HCT116 (cell line): ENCODE results near the gene TRERF1. TPM values are rescaled to one million over a fixed set of nuclear protein-coding genes. Genes with fewer than 3 reads are reported as not detected.

ENCODE experiments used
- ATAC-seq: fragments of 200-7000 bp; cut with Tn5 transposase; 2 replicates; pipeline ENCODE4 v1.9.1; 2020; ENCODE audit warnings: mild to moderate bottlenecking, moderate library complexity
- BruUV-seq: library from RNA; stranded (reverse); fragments of 400-500 nt; replicated peaks from 2 replicates; lab custom pipeline; 2021; lab: Mats Ljungman, UMichigan
- CTCF ChIA-PET: fragments of 300-600 bp; sonication (Branson Sonifier 250); formaldehyde crosslinking; loops from one replicate; lab custom pipeline; 2021; ENCODE audit warnings: antibody characterized with exemption; lab: Charles Lee
- POLR2A ChIA-PET: fragments of 300-600, 350-600 bp; sonication (Branson Sonifier 250); formaldehyde crosslinking; loops from one replicate; lab custom pipeline; 2021; ENCODE audit warnings: antibody characterized with exemption; lab: Charles Lee
- RAD21 ChIA-PET, 2 experiments: fragments of 300-600 bp; sonication (Branson Sonifier 250); formaldehyde crosslinking; loops; one replicate each; lab custom pipeline; 2023; ENCODE audit warnings: low total read pairs in 2 of 2; ENCODE audit not compliant: uncharacterized antibody in 2 of 2, unreplicated experiment in 2 of 2, low non-redundant PET in 1 of 2; lab: Charles Lee
- DNase-seq: peaks from one replicate; pipeline ENCODE4 v3.0.0-alpha.2; 2010; ENCODE audit warnings: low read depth, low spot score
- H2AFZ ChIP-seq: fragments of 200-600 bp; shearing (Covaris generic), sonication (generic); 2 replicates; pipeline ENCODE4 v1.6.1; 2017; ENCODE audit warnings: low read depth, mixed run types, mixed read lengths, antibody characterized with exemption, low read length; ENCODE audit not compliant: poor library complexity, severe bottlenecking
- H3K27ac ChIP-seq: 2 replicates; pipeline ENCODE4 v1.5.1; 2012; ENCODE audit warnings: low read depth, low read length
- H3K27me3 ChIP-seq: fragments of 200-600 bp; sonication (generic); 2 replicates; pipeline ENCODE4 v1.6.1; 2016; ENCODE audit warnings: mixed run types, low read length, mixed read lengths; ENCODE audit not compliant: insufficient read depth
- H3K36me3 ChIP-seq, 2 experiments: fragments of 200-500 bp in 1 of 2; fragments of 200-600 bp in 1 of 2; sonication (Bioruptor generic) in 1 of 2; sonication (generic) in 1 of 2; 2 replicates each; pipeline versions ENCODE4 v1.5.1 to v1.6.1; 2014 to 2016; ENCODE audit warnings: low read length in 2 of 2, inconsistent platforms in 1 of 2, mixed read lengths in 1 of 2, mixed run types in 1 of 2; ENCODE audit not compliant: insufficient read depth in 2 of 2, control insufficient read depth in 1 of 2
- H3K4me1 ChIP-seq, 2 experiments: fragments of 200-600 bp in 1 of 2; sonication (generic) in 1 of 2; 2 replicates each; pipeline versions ENCODE4 v1.5.1 to v1.6.1; 2012 to 2017; ENCODE audit warnings: low read length in 2 of 2, inconsistent platforms in 1 of 2, mild to moderate bottlenecking in 1 of 2, mixed read lengths in 1 of 2, mixed run types in 1 of 2, moderate library complexity in 1 of 2; ENCODE audit not compliant: insufficient read depth in 2 of 2, control insufficient read depth in 1 of 2
- H3K4me2 ChIP-seq: fragments of 200-600 bp; sonication (generic); 2 replicates; pipeline ENCODE4 v1.6.1; 2017; ENCODE audit warnings: mixed run types, low read length, mixed read lengths
- H3K4me3 ChIP-seq, 2 experiments: fragments of 200-600 bp in 1 of 2; sonication (generic) in 1 of 2; replicated peaks in 1 of 2; 2 replicates each; pipeline ENCODE4 v1.5.1; 2011 to 2016; ENCODE audit warnings: low read length in 2 of 2, control low read depth in 1 of 2, low read depth in 1 of 2, mild to moderate bottlenecking in 1 of 2, mixed read lengths in 1 of 2, mixed run types in 1 of 2
- H3K79me2 ChIP-seq: fragments of 200-600 bp; sonication (generic); 2 replicates; pipeline ENCODE4 v1.6.1; 2017; ENCODE audit warnings: mild to moderate bottlenecking, mixed run types, low read length, moderate library complexity, mixed read lengths; ENCODE audit not compliant: insufficient read depth
- H3K9ac ChIP-seq: fragments of 200-600 bp; sonication (generic); 2 replicates; pipeline ENCODE4 v1.6.1; 2016; ENCODE audit warnings: low read length, mixed read lengths
- H3K9me2 ChIP-seq: fragments of 200-600 bp; sonication (generic), shearing (Covaris generic); 2 replicates; pipeline ENCODE4 v1.6.1; 2017; ENCODE audit warnings: mixed run types, mild to moderate bottlenecking, moderate library complexity; ENCODE audit not compliant: insufficient read depth
- H3K9me3 ChIP-seq, 2 experiments: fragments of 200-500 bp in 1 of 2; fragments of 200-600 bp in 1 of 2; sonication (Bioruptor generic) in 1 of 2; sonication (generic) in 1 of 2; 2 replicates each; pipeline ENCODE4 v1.6.1; 2014 to 2017; ENCODE audit warnings: low read length in 2 of 2, mixed read lengths in 2 of 2, inconsistent platforms in 1 of 2, low read depth in 1 of 2, mild to moderate bottlenecking in 1 of 2, mixed run types in 1 of 2, moderate library complexity in 1 of 2; ENCODE audit not compliant: control insufficient read depth in 1 of 2, insufficient read depth in 1 of 2
- H4K20me1 ChIP-seq: fragments of 200-600 bp; sonication (generic), shearing (Covaris generic); 2 replicates; pipeline ENCODE4 v1.6.1; 2017; ENCODE audit warnings: mixed run types, mild to moderate bottlenecking, moderate library complexity; ENCODE audit not compliant: insufficient read depth
- CBX3 ChIP-seq: IDR thresholded peaks from 2 replicates; pipeline ENCODE4 v1.6.1; 2012; ENCODE audit warnings: low read depth
- CEBPB ChIP-seq: IDR thresholded peaks from 2 replicates; pipeline ENCODE4 v1.6.1; 2012; ENCODE audit warnings: low read depth
- CTCF ChIP-seq, 3 experiments: fragments of 200-600 bp in 1 of 3; sonication (generic) in 1 of 3; IDR thresholded peaks in 2 of 3; conservative IDR thresholded peaks in 1 of 3; 2 replicates each; pipeline ENCODE4 v1.5.1; 2012 to 2017; ENCODE audit warnings: low read depth in 2 of 3, low read length in 2 of 3, antibody characterized with exemption in 1 of 3, borderline replicate concordance in 1 of 3, control low read depth in 1 of 3, mild to moderate bottlenecking in 1 of 3, mixed read lengths in 1 of 3, mixed run types in 1 of 3, moderate library complexity in 1 of 3; ENCODE audit not compliant: insufficient read depth in 1 of 3
- EGR1 ChIP-seq: IDR thresholded peaks from 2 replicates; pipeline ENCODE4 v1.6.1; 2012; ENCODE audit warnings: low read depth
- ELF1 ChIP-seq: IDR thresholded peaks from 2 replicates; pipeline ENCODE4 v1.6.1; 2012; ENCODE audit warnings: low read depth, borderline replicate concordance
- EZH2 ChIP-seq: fragments of 200-600 bp; sonication (generic); IDR thresholded peaks from 2 replicates; pipeline ENCODE4 v1.6.1; 2017; ENCODE audit warnings: antibody characterized with exemption, mixed run types
- EZH2phosphoT487 ChIP-seq: fragments of 200-600 bp; IDR thresholded peaks from 2 replicates; pipeline ENCODE4 v1.6.1; 2018; ENCODE audit warnings: antibody characterized with exemption, borderline replicate concordance
- FOSL1 ChIP-seq: IDR thresholded peaks from 2 replicates; pipeline ENCODE4 v1.6.1; 2012; ENCODE audit warnings: low read depth
- JUND ChIP-seq: IDR thresholded peaks from 2 replicates; pipeline ENCODE4 v1.6.1; 2012
- MAX ChIP-seq: IDR thresholded peaks from 2 replicates; pipeline ENCODE4 v1.6.1; 2012
- POLR2A ChIP-seq: IDR thresholded peaks from 2 replicates; pipeline ENCODE4 v1.7.0; 2011; ENCODE audit warnings: borderline replicate concordance; ENCODE audit not compliant: insufficient read depth, insufficient read length; ENCODE audit errors: extremely low read depth
- POLR2AphosphoS5 ChIP-seq: IDR thresholded peaks from 2 replicates; pipeline ENCODE4 v1.6.1; 2011; ENCODE audit warnings: mild to moderate bottlenecking, low read depth, low read length, moderate library complexity
- RAD21 ChIP-seq: IDR thresholded peaks from 2 replicates; pipeline ENCODE4 v1.6.1; 2012; ENCODE audit warnings: low read depth, mild to moderate bottlenecking
- REST ChIP-seq: IDR thresholded peaks from 2 replicates; pipeline ENCODE4 v1.6.1; 2012; ENCODE audit warnings: low read depth
- SIN3A ChIP-seq: IDR thresholded peaks from 2 replicates; pipeline ENCODE4 v1.6.1; 2012; ENCODE audit warnings: low read depth
- SP1 ChIP-seq: IDR thresholded peaks from 2 replicates; pipeline ENCODE4 v1.6.1; 2012; ENCODE audit warnings: low read depth
- SRF ChIP-seq: IDR thresholded peaks from 2 replicates; pipeline ENCODE4 v1.6.1; 2012; ENCODE audit warnings: low read depth
- ZFX ChIP-seq: fragments of 450-650 bp; IDR thresholded peaks from 2 replicates; pipeline ENCODE4 v1.6.1; 2017
- intact Hi-C: fragments of 100-400 bp; cut with micrococcal nuclease; formaldehyde crosslinking; loops from 2 replicates; pipeline ENCODE4 v1.10.0; 2022
- total RNA-seq: library from RNA; stranded (reverse); gene quantifications from one replicate; pipeline ENCODE4 v1.2.1, GENCODE V29; 2021; ENCODE audit not compliant: unreplicated experiment
- TF ChIP-seq, protein P1 (sequence below): IDR thresholded peaks from 2 replicates; pipeline ENCODE4 v1.6.1; 2012

TRERF1 gene
- total RNA-seq, 1 experiment from 2014 or later, result 12.4 TPM

- ATAC-seq (no peak), DNase-seq (no peak)
- Histone ChIP-seq H3K4me1 (peaks cover 0 to 11% of the 10 kb centered on the region in 2 experiments; a peak in 1 of 4 replicates), H3K36me3 (no peaks in the 10 kb centered on the region), H3K27me3 (no peaks in the 10 kb centered on the region), H3K9ac (no peak overlapping the region), H3K9me2 (no peaks in the 10 kb centered on the region), H3K4me3 (no peak overlapping the region), H3K9me3 (no peaks in the 10 kb centered on the region), H4K20me1 (no peaks in the 10 kb centered on the region), H3K4me2 (no peak overlapping the region), H2AFZ (no peak overlapping the region), H3K27ac (no peak overlapping the region), H3K79me2 (no peaks in the 10 kb centered on the region)
- intact Hi-C loops, result no loop called here
- ChIA-PET RAD21 (no interaction called here), POLR2A (no interaction called here), CTCF (no interaction called here)
- no peak for TF ChIP-seq MAX
- no peak for TF ChIP-seq ZFX
- TF ChIP-seq, protein P1, sequence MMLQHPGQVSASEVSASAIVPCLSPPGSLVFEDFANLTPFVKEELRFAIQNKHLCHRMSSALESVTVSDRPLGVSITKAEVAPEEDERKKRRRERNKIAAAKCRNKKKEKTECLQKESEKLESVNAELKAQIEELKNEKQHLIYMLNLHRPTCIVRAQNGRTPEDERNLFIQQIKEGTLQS, result no peak
- TF ChIP-seq SRF, result no peak
- no peak for TF ChIP-seq RAD21
- no peak for TF ChIP-seq POLR2AphosphoS5
- no peak for TF ChIP-seq CTCF (IDR thresholded peaks at IDR 0.05 in 2 of 3, conservative IDR thresholded peaks at IDR 0.05 in 1 of 3; ENCODE audit: borderline replicate concordance in 1 of 3, insufficient read depth in 1 of 3, low read depth in 2 of 3, low read length in 2 of 3)
- no peak for TF ChIP-seq EZH2
- no peak for TF ChIP-seq SIN3A
- TF ChIP-seq EGR1, result no peak
- no peak for TF ChIP-seq FOSL1
- TF ChIP-seq EZH2phosphoT487, result no peak
- TF ChIP-seq REST, result no peak
- no peak for TF ChIP-seq CBX3
- no peak for TF ChIP-seq ELF1
- no peak for TF ChIP-seq CEBPB
- no peak for TF ChIP-seq JUND
- TF ChIP-seq SP1, result no peak
- TF ChIP-seq POLR2A, result no peak
- BruUV-seq, result no TSS peak
Measured at GRCh38 chr6:42304053-42304712, 147.5 kb downstream of the TRERF1 start.
